GM12865 (cell line): Measurements from ENCODE around the gene KLK12.

ENCODE experiments used
- DNase-seq: peaks from one replicate; pipeline ENCODE4 v3.0.0; 2010; ENCODE audit warnings: low read depth
- H3K4me3 ChIP-seq: 2 replicates; pipeline ENCODE4 v1.5.1; 2011; ENCODE audit warnings: mild to moderate bottlenecking, low read depth, low read length, control low read depth
- TF ChIP-seq, protein P1 (sequence below): IDR thresholded peaks from 2 replicates; pipeline ENCODE4 v1.5.1; 2011; ENCODE audit warnings: low read length, control low read depth, low read depth, inconsistent platforms; ENCODE audit not compliant: insufficient read depth; ENCODE audit errors: missing control alignments

The KLK12 gene

DNA sequence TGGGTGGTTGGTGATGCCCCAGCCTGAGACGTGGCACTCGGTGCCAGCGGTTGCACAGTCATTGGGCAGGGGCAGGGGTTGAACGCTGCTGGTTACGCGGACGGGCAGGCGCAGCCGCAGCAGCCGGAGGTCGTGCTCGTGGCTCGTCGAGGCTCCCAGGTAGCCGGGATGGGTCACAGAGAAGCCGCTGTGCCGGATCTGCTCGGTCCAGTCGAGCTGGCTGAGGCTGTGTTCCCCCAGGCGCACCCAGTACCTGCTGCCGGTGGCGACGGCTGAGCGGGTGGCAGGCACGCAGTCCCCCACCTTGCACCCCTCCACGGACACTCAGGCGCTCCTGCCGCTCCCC lies 2.9 kb downstream of the KLK12 start:
- TF ChIP-seq, protein P1, sequence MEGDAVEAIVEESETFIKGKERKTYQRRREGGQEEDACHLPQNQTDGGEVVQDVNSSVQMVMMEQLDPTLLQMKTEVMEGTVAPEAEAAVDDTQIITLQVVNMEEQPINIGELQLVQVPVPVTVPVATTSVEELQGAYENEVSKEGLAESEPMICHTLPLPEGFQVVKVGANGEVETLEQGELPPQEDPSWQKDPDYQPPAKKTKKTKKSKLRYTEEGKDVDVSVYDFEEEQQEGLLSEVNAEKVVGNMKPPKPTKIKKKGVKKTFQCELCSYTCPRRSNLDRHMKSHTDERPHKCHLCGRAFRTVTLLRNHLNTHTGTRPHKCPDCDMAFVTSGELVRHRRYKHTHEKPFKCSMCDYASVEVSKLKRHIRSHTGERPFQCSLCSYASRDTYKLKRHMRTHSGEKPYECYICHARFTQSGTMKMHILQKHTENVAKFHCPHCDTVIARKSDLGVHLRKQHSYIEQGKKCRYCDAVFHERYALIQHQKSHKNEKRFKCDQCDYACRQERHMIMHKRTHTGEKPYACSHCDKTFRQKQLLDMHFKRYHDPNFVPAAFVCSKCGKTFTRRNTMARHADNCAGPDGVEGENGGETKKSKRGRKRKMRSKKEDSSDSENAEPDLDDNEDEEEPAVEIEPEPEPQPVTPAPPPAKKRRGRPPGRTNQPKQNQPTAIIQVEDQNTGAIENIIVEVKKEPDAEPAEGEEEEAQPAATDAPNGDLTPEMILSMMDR = no peak
- no peak overlapping the region for H3K4me3 ChIP-seq
- DNase-seq = no peak

DNA sequence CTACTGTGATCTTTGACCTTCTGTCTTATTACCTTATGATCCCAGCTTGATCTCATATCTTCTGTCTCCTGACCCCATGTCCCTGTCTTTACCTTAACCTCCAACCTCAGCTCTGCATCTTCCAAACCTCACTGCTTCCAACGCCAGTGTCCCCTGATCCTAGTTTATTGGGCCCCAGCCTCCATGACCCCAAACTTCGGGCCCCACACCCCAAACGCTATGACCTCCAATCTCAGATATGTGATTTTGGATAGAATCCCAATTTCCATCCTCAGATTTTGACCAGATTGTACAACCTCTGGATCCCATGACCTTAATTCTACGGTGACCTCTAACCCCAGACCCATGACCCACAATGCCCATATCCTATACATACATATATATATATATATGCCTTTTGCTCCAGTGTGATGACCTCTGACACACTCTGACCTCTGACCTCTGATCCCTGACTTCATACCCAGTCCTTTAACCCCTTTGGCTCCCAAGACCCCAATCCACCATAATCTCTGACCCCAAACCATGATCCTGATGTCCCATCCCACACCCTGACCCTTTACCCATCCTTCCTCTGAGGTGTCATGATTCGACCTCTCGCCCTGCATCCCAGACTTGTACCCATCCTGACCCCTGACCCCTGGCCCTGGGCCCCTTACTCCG lies 3.5 kb downstream of the KLK12 start:
- TF ChIP-seq, protein P1 = no peak
- H3K4me3 ChIP-seq = no peak overlapping the region
- no peak for DNase-seq

DNA sequence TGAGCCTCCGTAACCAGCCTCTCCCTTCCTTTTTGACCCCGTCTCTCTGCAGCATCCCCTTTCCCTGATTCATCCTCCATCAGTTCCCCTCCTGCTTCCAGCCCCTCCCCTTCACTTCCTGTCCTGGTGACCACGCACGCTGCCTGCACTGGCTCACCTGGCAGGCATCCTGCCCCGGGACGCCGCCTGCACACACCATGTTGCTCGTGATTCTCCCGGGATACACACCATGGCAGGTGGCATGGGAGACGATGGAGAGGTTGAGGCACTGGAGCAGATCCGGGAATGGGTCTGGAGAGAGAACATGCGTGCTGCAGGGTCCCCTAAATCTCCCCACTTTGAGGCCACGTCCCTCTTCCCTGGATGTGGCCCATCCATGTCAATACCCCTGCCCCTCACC lies 4.2 kb downstream of the KLK12 start:
- no peak for DNase-seq
- TF ChIP-seq, protein P1 = no peak
- no peak overlapping the region for H3K4me3 ChIP-seq

DNA sequence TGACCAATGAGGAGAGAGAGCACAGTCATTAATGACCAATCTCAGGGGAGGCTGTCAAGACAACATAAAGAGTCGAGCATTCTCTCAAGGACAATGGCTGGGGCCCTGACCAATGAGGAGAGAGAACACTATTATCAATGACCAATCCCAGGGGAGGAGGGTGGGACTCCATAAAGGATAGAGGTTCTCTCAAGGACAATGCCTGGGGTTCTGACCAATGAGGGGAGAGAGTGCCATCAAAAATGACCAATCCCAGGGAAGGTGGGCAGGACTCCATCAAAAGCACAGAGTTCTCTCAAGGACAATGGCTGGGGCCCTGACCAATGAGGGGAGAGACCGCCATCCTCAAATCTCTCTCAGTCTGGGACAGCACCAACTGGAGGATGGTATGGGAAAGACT lies 5.1 kb downstream of the KLK12 start:
- TF ChIP-seq, protein P1 = no peak
- peak; percentile 11 for DNase-seq

DNA sequence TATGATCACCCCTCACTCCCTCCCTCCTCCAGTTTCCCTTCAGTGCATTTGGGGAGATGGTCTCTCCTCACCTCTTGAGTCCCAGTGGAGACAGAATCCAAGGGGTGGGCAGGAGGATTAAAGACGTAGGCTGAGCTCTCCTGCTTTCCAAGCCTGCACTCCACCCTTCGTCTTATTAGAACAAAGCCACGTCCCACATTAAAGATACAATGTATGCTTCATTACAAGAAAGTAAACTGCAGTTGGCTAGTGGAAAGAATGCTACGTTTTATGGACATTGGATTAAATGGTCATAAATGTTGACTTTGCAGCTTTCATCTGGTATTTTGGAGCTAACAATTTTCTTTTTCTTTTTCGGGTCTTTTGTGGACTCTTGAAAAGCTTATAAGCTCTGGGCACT lies 6.9 kb downstream of the KLK12 start:
- no peak for DNase-seq
- H3K4me3 ChIP-seq = no peak overlapping the region
- TF ChIP-seq, protein P1 = no peak

More for the DNA sequence above, 5.1 kb downstream of the KLK12 start:
- H3K4me3 ChIP-seq = no peak overlapping the region

DNA sequence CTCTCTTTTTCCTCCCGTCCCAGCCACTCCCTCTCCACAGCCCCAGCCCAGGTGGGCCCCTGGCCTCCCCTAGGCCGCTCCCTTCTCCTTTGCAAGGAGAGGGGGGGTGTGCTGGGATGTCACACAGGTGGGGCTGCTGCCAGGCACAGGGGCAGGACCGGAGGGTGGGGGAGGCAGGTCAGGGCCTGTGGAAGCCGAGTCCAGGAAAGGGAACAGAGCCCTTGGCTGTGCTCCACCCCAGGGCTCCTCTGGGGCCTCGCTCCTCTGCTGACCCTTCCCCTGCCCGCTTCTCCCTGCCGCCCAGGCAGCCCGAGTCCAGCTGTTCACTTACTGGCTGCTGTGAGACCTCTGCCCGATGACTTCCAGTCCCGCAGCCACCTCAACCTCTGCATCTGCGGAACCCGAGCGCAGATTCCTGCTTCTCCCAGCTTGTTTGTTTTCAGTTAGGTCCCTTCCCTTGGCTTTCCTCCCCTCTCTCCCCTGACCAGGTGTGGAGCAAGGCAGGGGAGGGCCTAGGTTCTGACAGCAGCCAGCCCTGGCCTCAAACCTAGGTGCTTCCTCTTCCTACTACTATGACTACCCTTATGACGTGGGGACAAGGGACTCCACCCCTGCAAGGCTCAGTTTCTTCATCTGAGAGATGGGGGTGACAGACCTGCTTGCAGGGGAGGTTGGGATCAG lies 7.5 kb downstream of the KLK12 start:
- no peak overlapping the region for H3K4me3 ChIP-seq
- TF ChIP-seq, protein P1 = no peak
- no peak for DNase-seq

DNA sequence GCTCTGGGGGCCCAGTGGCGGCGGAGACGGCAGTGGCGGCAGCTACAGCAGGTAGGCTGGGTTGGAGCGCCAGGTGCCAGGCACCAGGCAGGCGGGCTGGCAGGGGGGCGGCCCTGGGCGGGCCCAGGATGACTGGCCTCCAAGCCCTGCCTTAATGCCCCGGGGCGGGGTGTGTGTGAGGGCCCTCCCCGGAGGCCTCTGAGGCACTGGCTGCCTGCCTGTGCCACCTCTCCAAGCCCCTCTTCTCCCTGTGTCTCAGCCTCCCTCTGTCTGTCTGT lies 8.3 kb downstream of the KLK12 start, which contains the start of gene KLK11:
Gene KLK11 (minus strand): TSS at position 63 of the 278 bp plus-strand sequence. CDS start 985 bp downstream, outside the sequence.
- TF ChIP-seq, protein P1 = no peak
- DNase-seq = no peak
- H3K4me3 ChIP-seq = no peak within 1 kb of the TSS
